ENCODE measurements around the gene SCUBE1.

SCUBE1 gene

DNA sequence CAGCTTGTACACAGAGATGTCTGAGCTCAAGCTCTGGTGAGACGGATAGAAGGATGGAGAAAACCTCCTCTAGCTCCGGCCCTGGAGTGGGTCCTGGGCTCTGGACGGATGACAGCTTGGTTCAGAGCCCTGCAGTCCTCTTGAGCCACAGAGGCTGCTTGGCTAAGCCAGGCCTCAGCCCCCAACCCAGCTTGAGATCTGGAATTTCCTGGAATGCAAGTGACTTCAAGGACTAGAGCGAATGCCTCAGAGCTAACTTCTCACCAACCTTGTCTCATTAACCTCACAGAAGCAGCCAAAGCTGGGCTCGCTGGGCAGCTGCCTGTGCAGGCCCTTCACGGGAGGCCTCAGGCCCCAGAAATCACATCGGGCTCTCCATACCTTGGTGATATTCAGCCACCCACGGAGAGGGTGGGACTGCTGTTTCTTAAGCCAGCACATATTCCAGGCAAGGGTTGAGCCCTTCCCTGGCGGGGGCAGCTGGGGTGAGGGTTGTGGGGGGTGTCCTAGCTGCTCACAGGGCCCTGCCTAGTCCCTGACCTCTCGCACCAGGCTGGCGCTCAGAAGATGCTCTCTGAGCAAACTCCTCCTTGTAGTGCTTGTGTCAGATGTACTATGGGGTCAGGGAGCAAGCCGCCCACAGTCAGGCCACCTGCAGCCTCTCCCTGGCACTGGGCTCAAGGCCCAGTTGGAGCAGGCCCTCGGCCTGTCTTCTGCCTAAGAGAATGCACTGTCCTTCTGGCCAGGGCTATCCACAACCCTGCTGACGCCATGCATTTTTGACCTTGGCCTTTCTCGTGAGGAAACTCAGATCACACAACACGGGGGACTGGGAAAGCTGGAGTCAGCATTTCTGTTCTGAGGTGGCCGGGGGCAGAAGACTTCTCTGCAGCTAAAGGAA, 82.6 kb downstream of the SCUBE1 start:
- Histone ChIP-seq H3K9ac (ENCODE audit: low read depth, low read length, poor library complexity, severe bottlenecking) (no peak overlapping the region), H3K27me3 (ENCODE audit: insufficient read depth, low read length, poor library complexity, severe bottlenecking) (no peaks in the 10 kb centered on the region)

DNA sequence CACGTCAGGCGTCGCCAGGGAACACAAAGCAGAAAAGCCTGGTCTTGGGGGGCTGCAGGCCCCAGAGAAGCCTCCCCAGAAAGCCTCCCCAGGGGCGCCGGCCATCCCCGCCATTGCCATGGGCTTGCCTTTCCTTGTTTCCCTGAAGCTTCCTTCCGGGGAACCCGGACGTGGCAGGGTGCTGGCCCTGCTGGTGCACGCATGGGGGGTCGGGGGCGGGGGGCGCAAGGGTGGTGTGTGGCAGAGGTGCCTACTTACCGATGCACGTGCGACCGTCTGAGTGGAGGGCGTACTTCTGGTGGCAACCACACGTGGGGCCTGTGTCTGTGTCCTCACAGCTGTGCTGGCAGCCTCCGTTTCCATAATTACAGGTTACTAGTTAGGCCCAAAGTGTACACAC, 85.2 kb downstream of the SCUBE1 start:
- TF ChIP-seq, protein P1, sequence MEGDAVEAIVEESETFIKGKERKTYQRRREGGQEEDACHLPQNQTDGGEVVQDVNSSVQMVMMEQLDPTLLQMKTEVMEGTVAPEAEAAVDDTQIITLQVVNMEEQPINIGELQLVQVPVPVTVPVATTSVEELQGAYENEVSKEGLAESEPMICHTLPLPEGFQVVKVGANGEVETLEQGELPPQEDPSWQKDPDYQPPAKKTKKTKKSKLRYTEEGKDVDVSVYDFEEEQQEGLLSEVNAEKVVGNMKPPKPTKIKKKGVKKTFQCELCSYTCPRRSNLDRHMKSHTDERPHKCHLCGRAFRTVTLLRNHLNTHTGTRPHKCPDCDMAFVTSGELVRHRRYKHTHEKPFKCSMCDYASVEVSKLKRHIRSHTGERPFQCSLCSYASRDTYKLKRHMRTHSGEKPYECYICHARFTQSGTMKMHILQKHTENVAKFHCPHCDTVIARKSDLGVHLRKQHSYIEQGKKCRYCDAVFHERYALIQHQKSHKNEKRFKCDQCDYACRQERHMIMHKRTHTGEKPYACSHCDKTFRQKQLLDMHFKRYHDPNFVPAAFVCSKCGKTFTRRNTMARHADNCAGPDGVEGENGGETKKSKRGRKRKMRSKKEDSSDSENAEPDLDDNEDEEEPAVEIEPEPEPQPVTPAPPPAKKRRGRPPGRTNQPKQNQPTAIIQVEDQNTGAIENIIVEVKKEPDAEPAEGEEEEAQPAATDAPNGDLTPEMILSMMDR (conservative IDR thresholded peaks at IDR 0.05; ENCODE audit: low read length) = no peak
- no peak for TF ChIP-seq EZH2phosphoT487 (IDR thresholded peaks at IDR 0.05; ENCODE audit: borderline replicate concordance)
- Histone ChIP-seq H3K36me3 (ENCODE audit: insufficient read depth, low read length) (no peaks in the 10 kb centered on the region), H3K27me3 (ENCODE audit: insufficient read depth, low read length, poor library complexity, severe bottlenecking) (no peaks in the 10 kb centered on the region), H3K4me3 (ENCODE audit: low read length, poor library complexity, severe bottlenecking) (no peak overlapping the region), H3K79me2 (ENCODE audit: insufficient read depth, low read length) (no peaks in the 10 kb centered on the region), H3K9me3 (ENCODE audit: insufficient read depth, low read depth, low read length) (no peaks in the 10 kb centered on the region), H3K9me2 (replicated peaks; ENCODE audit: low read depth, low read length) (no peaks in the 10 kb centered on the region), H3K9ac (ENCODE audit: low read depth, low read length, poor library complexity, severe bottlenecking) (no peak overlapping the region), H3K4me1 (ENCODE audit: insufficient read depth, low read length, poor library complexity, severe bottlenecking) (peaks cover 57% of the 10 kb centered on the region), H3K4me2 (ENCODE audit: low read depth, low read length, poor library complexity, severe bottlenecking) (peak overlapping the region; percentile 18), H4K20me1 (ENCODE audit: insufficient read depth, low read length, poor library complexity, severe bottlenecking) (no peaks in the 10 kb centered on the region), H2AFZ (ENCODE audit: low read length) (no peak overlapping the region), H3F3A (ENCODE audit: low read depth) (0 out of 2 replicates have a peak, but pooled peaks cover under 1% of the 10 kb centered on the region)

More for the DNA sequence above, 82.6 kb downstream of the SCUBE1 start:
- no peak for TF ChIP-seq EZH2phosphoT487 (IDR thresholded peaks at IDR 0.05; ENCODE audit: borderline replicate concordance)
- TF ChIP-seq, protein P1 (conservative IDR thresholded peaks at IDR 0.05; ENCODE audit: low read length) = no peak
- Histone ChIP-seq H3F3A (ENCODE audit: low read depth) (peaks cover 23% of the 10 kb centered on the region), H3K9me3 (ENCODE audit: insufficient read depth, low read depth, low read length) (no peaks in the 10 kb centered on the region), H3K4me1 (ENCODE audit: insufficient read depth, low read length, poor library complexity, severe bottlenecking) (peaks cover 78% of the 10 kb centered on the region), H3K4me3 (ENCODE audit: low read length, poor library complexity, severe bottlenecking) (no peak overlapping the region), H3K4me2 (ENCODE audit: low read depth, low read length, poor library complexity, severe bottlenecking) (no peak overlapping the region), H2AFZ (ENCODE audit: low read length) (no peak overlapping the region), H4K20me1 (ENCODE audit: insufficient read depth, low read length, poor library complexity, severe bottlenecking) (no peaks in the 10 kb centered on the region), H3K79me2 (ENCODE audit: insufficient read depth, low read length) (no peaks in the 10 kb centered on the region), H3K36me3 (ENCODE audit: insufficient read depth, low read length) (no peaks in the 10 kb centered on the region), H3K9me2 (replicated peaks; ENCODE audit: low read depth, low read length) (no peaks in the 10 kb centered on the region)

DNA sequence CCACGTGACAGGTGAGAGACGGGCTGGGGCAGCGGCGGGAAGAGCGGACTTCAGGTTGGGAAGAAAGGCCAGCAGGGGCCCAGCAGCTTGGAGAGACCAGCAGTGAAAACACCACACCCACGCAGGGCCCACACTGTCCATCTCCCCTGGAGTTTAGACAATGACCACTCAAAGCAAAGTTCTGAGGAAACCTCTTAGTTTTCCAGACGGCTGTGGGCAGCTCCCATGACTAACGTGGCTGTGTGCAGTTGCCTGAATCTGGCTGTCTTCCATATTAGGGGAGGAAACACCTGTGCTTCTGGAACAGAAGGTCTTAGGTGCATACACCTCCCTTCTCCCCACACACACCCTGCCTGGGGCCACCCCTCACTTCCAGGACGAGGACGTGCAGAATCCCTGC, 85.6 kb downstream of the SCUBE1 start:
- no peaks in the 10 kb centered on the region for H4K20me1 ChIP-seq (ENCODE audit: insufficient read depth, low read length, poor library complexity, severe bottlenecking)
- peak overlapping the region; percentile 18 for H3K4me2 ChIP-seq (ENCODE audit: low read depth, low read length, poor library complexity, severe bottlenecking)
- H3F3A ChIP-seq (ENCODE audit: low read depth) = no peaks in the 10 kb centered on the region
- peaks cover 53% of the 10 kb centered on the region for H3K4me1 ChIP-seq (ENCODE audit: insufficient read depth, low read length, poor library complexity, severe bottlenecking)
- H3K36me3 ChIP-seq (ENCODE audit: insufficient read depth, low read length) = no peaks in the 10 kb centered on the region
- H3K27me3 ChIP-seq (ENCODE audit: insufficient read depth, low read length, poor library complexity, severe bottlenecking) = no peaks in the 10 kb centered on the region
- no peaks in the 10 kb centered on the region for H3K9me3 ChIP-seq (ENCODE audit: insufficient read depth, low read depth, low read length)
- no peaks in the 10 kb centered on the region for H3K9me2 ChIP-seq (replicated peaks; ENCODE audit: low read depth, low read length)
- H3K4me3 ChIP-seq (ENCODE audit: low read length, poor library complexity, severe bottlenecking) = no peak overlapping the region
- no peaks in the 10 kb centered on the region for H3K79me2 ChIP-seq (ENCODE audit: insufficient read depth, low read length)
- no peak overlapping the region for H2AFZ ChIP-seq (ENCODE audit: low read length)
- TF ChIP-seq, protein P1 (conservative IDR thresholded peaks at IDR 0.05; ENCODE audit: low read length) = no peak
- no peak for TF ChIP-seq EZH2phosphoT487 (IDR thresholded peaks at IDR 0.05; ENCODE audit: borderline replicate concordance)
- H3K9ac ChIP-seq (ENCODE audit: low read depth, low read length, poor library complexity, severe bottlenecking) = peak overlapping the region; percentile 27

Data from Loucy (cell line).